Measurements from ENCODE around the gene MAP4K4. TPM values are rescaled to one million over a fixed set of nuclear protein-coding genes. Genes with fewer than 3 reads are reported as not detected.

The MAP4K4 gene
- total and polyA plus RNA-seq, 5 donors from 2014 or later, result 6.7 to 179 (median 14.7) TPM

- Mint-ChIP-seq H3K36me3 (peaks cover 2% of the 10 kb centered on the region), H3K9me3 (peaks cover 0 to 5% (median 2%) of the 10 kb centered on the region in 7 donors), H3K4me1 (peaks cover 0 to 9% (median 4%) of the 10 kb centered on the region in 4 donors), H3K27ac (peak overlapping the region in 1 of 3 donors; percentile 52), H3K4me3 (no peak overlapping the region), H3K27me3 (peaks cover 9% of the 10 kb centered on the region)
- Histone ChIP-seq H3K4me1 (ENCODE audit: control insufficient read depth, insufficient read depth, low read length, poor library complexity, severe bottlenecking) (no peaks in the 10 kb centered on the region), H3K27ac (ENCODE audit: insufficient read depth, low read length, poor library complexity, severe bottlenecking) (no peak overlapping the region), H3K4me3 (ENCODE audit: low read depth, low read length) (no peak overlapping the region), H3K27me3 (ENCODE audit: control insufficient read depth, insufficient read depth, low read length) (no peaks in the 10 kb centered on the region), H3K36me3 (ENCODE audit: control insufficient read depth, insufficient read depth, low read length) (no peaks in the 10 kb centered on the region), H3K9me3 (ENCODE audit: control insufficient read depth in 2 of 2, low read length in 2 of 2) (peaks cover 0 to under 1% of the 10 kb centered on the region in 2 experiments)
- DNase-seq, result no peak
- no peak for ATAC-seq (ENCODE audit: low read depth in 2 of 2)
Measured at GRCh38 chr2:101899871-101900270, 202.4 kb downstream of the MAP4K4 start.

GRCh38 chr2:101900375-101900774 is 202.9 kb downstream of the MAP4K4 start:
- Mint-ChIP-seq H3K4me3 (no peak overlapping the region), H3K4me1 (peaks cover 0 to 9% (median 4%) of the 10 kb centered on the region in 4 donors), H3K27me3 (peaks cover 10% of the 10 kb centered on the region), H3K9me3 (peaks cover 0 to 8% (median 3%) of the 10 kb centered on the region in 7 donors), H3K36me3 (no peaks in the 10 kb centered on the region), H3K27ac (no peak overlapping the region)
- Histone ChIP-seq H3K4me3 (ENCODE audit: low read depth, low read length) (peak overlapping the region; percentile 11), H3K4me1 (ENCODE audit: control insufficient read depth, insufficient read depth, low read length, poor library complexity, severe bottlenecking) (no peaks in the 10 kb centered on the region), H3K27me3 (ENCODE audit: control insufficient read depth, insufficient read depth, low read length) (no peaks in the 10 kb centered on the region), H3K27ac (ENCODE audit: insufficient read depth, low read length, poor library complexity, severe bottlenecking) (no peak overlapping the region), H3K36me3 (ENCODE audit: control insufficient read depth, insufficient read depth, low read length) (no peaks in the 10 kb centered on the region), H3K9me3 (ENCODE audit: control insufficient read depth in 2 of 2, low read length in 2 of 2) (peaks cover 0 to 5% of the 10 kb centered on the region in 2 experiments)
- ATAC-seq (ENCODE audit: low read depth in 2 of 2) (peak in 1 of 2 donors; percentile 14), DNase-seq (no peak)

DNA sequence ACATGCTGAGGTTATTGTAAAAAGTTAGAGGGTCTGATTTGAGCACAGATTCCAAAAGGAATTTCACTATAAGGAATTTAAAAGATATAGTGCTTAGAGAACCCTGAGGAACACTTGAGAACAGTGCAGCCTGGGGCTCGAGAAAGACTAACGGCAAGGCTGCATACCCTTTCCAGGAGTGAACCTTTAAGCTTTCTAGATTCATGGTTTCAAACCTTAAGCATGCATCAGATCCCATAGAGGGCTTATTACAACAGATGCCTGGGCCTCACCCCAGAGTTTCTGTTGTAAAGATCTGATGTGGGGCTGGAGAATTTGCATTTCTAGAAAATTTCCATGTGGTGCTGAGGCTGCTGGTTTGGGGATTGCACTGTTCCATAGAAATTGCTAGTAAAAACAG is 203.7 kb downstream of the MAP4K4 start:
- no peak for ATAC-seq (ENCODE audit: low read depth in 2 of 2)
- H3K36me3 Mint-ChIP-seq, result no peaks in the 10 kb centered on the region
- DNase-seq, result no peak
- Histone ChIP-seq H3K4me1 (ENCODE audit: control insufficient read depth, insufficient read depth, low read length, poor library complexity, severe bottlenecking) (no peaks in the 10 kb centered on the region), H3K27me3 (ENCODE audit: control insufficient read depth, insufficient read depth, low read length) (no peaks in the 10 kb centered on the region), H3K9me3 (ENCODE audit: control insufficient read depth in 2 of 2, low read length in 2 of 2) (peaks cover 8 to 13% of the 10 kb centered on the region in 2 experiments), H3K27ac (ENCODE audit: insufficient read depth, low read length, poor library complexity, severe bottlenecking) (no peak overlapping the region), H3K4me3 (ENCODE audit: low read depth, low read length) (no peak overlapping the region), H3K36me3 (ENCODE audit: control insufficient read depth, insufficient read depth, low read length) (no peaks in the 10 kb centered on the region)
- H3K27me3 Mint-ChIP-seq, result peaks cover 10% of the 10 kb centered on the region
- peaks cover 0 to 9% (median 4%) of the 10 kb centered on the region in 4 donors for H3K4me1 Mint-ChIP-seq
- no peak overlapping the region for H3K4me3 Mint-ChIP-seq
- H3K9me3 Mint-ChIP-seq, result peaks cover 1 to 16% (median 4%) of the 10 kb centered on the region in 7 donors
- no peak overlapping the region for H3K27ac Mint-ChIP-seq

- no peaks in the 10 kb centered on the region for H3K36me3 ChIP-seq (ENCODE audit: control insufficient read depth, insufficient read depth, low read length)
- no peaks in the 10 kb centered on the region for H3K36me3 Mint-ChIP-seq
- no peak overlapping the region for H3K27ac ChIP-seq (ENCODE audit: insufficient read depth, low read length, poor library complexity, severe bottlenecking)
- peaks cover 0 to 9% (median 4%) of the 10 kb centered on the region in 4 donors for H3K4me1 Mint-ChIP-seq
- H3K4me1 ChIP-seq (ENCODE audit: control insufficient read depth, insufficient read depth, low read length, poor library complexity, severe bottlenecking), result no peaks in the 10 kb centered on the region
- no peak overlapping the region for H3K27ac Mint-ChIP-seq
- DNase-seq (no peak), ATAC-seq (ENCODE audit: low read depth in 2 of 2) (no peak)
- H3K9me3 Mint-ChIP-seq, result peaks cover 1 to 17% (median 4%) of the 10 kb centered on the region in 7 donors
- H3K4me3 ChIP-seq (ENCODE audit: low read depth, low read length), result no peak overlapping the region
- peaks cover 10% of the 10 kb centered on the region for H3K27me3 Mint-ChIP-seq
- peaks cover 13 to 15% of the 10 kb centered on the region in 2 experiments for H3K9me3 ChIP-seq (ENCODE audit: control insufficient read depth in 2 of 2, low read length in 2 of 2)
- no peak overlapping the region for H3K4me3 Mint-ChIP-seq
- H3K27me3 ChIP-seq (ENCODE audit: control insufficient read depth, insufficient read depth, low read length), result no peaks in the 10 kb centered on the region
Measured at GRCh38 chr2:101902169-101902568, 204.7 kb downstream of the MAP4K4 start.

DNA sequence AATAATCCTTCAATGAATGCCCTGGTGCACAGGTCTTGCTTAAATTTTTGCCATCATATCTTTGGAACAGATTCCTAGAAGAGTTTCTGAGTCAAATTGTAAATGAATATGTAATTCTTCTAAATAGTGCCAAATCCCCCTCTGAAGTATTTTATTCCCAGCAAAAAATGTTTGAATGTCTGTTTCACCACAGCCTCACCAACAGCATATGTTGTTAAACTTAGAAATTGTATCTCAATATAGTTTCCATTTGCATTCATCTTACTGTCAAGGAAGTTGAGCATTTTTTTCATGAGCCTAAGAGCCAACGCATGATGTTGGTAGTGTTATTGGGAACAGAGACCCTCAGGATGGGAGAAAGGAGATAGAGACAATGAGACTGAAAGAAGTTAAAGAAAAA is 207.4 kb downstream of the MAP4K4 start:
- Histone ChIP-seq H3K36me3 (ENCODE audit: control insufficient read depth, insufficient read depth, low read length) (no peaks in the 10 kb centered on the region), H3K27me3 (ENCODE audit: control insufficient read depth, insufficient read depth, low read length) (peaks cover 2% of the 10 kb centered on the region), H3K4me1 (ENCODE audit: control insufficient read depth, insufficient read depth, low read length, poor library complexity, severe bottlenecking) (no peaks in the 10 kb centered on the region), H3K9me3 (ENCODE audit: control insufficient read depth in 2 of 2, low read length in 2 of 2) (peaks cover 20 to 21% of the 10 kb centered on the region in 2 experiments), H3K4me3 (ENCODE audit: low read depth, low read length) (no peak overlapping the region), H3K27ac (ENCODE audit: insufficient read depth, low read length, poor library complexity, severe bottlenecking) (no peak overlapping the region)
- H3K27ac Mint-ChIP-seq, result no peak overlapping the region
- H3K4me3 Mint-ChIP-seq, result no peak overlapping the region
- H3K4me1 Mint-ChIP-seq, result peaks cover 0 to 7% (median 2%) of the 10 kb centered on the region in 4 donors
- peaks cover 2 to 21% (median 9%) of the 10 kb centered on the region in 7 donors for H3K9me3 Mint-ChIP-seq
- DNase-seq, result no peak
- ATAC-seq (ENCODE audit: low read depth in 2 of 2), result no peak
- peaks cover 10% of the 10 kb centered on the region for H3K27me3 Mint-ChIP-seq
- no peaks in the 10 kb centered on the region for H3K36me3 Mint-ChIP-seq

DNA sequence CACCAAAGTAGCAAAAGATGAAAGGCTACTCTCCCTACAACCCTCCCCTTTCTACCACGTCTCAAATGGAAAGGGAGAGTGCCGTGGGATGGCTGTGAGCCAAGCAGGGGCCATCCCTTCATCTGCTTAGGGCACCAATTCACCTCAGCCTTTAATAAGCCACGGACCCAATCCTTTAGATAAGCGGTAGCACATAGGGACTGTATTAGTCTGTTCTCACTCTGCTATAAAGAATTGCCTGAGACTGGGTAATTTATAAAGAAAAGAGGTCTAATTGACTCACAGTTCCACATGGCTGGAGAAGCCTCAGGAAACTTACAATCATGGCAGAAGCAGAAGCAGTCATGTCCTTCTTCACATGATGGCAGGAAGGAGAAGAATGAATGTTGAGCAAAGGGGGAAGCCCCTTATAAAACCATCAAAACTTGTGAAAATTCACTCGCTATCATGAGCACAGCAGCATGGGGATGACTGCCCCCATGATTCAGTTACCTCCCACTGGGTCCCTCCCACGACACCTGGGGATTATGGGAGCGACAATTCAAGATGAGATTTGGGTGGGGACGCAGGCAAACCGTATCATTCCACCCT is 208.3 kb downstream of the MAP4K4 start:
- H3K36me3 Mint-ChIP-seq, result no peaks in the 10 kb centered on the region
- Histone ChIP-seq H3K36me3 (ENCODE audit: control insufficient read depth, insufficient read depth, low read length) (no peaks in the 10 kb centered on the region), H3K9me3 (ENCODE audit: control insufficient read depth in 2 of 2, low read length in 2 of 2) (peaks cover 20 to 26% of the 10 kb centered on the region in 2 experiments), H3K4me3 (ENCODE audit: low read depth, low read length) (no peak overlapping the region), H3K27me3 (ENCODE audit: control insufficient read depth, insufficient read depth, low read length) (peaks cover 10% of the 10 kb centered on the region), H3K4me1 (ENCODE audit: control insufficient read depth, insufficient read depth, low read length, poor library complexity, severe bottlenecking) (no peaks in the 10 kb centered on the region), H3K27ac (ENCODE audit: insufficient read depth, low read length, poor library complexity, severe bottlenecking) (no peak overlapping the region)
- peaks cover 2 to 30% (median 10%) of the 10 kb centered on the region in 7 donors for H3K9me3 Mint-ChIP-seq
- peaks cover 19% of the 10 kb centered on the region for H3K27me3 Mint-ChIP-seq
- H3K4me1 Mint-ChIP-seq, result no peaks in the 10 kb centered on the region
- no peak overlapping the region for H3K27ac Mint-ChIP-seq
- no peak overlapping the region for H3K4me3 Mint-ChIP-seq
- DNase-seq (no peak), ATAC-seq (ENCODE audit: low read depth in 2 of 2) (no peak)

DNA sequence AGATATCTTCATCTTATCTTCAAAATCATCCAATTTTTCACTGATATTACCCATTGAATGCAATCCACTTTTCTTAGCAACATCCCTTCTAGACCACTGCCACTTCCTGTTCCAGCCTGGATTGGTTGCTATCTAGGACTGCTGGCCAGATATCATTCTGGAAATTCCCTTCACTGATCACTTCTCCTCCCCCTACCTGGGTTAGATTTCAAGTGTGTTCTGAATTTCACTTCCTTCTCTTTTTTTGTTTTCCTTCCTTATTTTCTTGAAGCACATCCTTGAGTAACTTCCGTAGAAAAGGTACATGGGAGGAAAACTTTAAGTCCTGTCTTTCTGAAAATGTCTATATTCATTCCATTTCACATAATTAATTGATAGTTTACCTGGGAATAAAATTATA is 212.3 kb downstream of the MAP4K4 start:
- H3K4me1 ChIP-seq (ENCODE audit: control insufficient read depth, insufficient read depth, low read length, poor library complexity, severe bottlenecking), result no peaks in the 10 kb centered on the region
- no peak overlapping the region for H3K27ac ChIP-seq (ENCODE audit: insufficient read depth, low read length, poor library complexity, severe bottlenecking)
- DNase-seq (no peak), ATAC-seq (ENCODE audit: low read depth in 2 of 2) (no peak)
- H3K4me3 ChIP-seq (ENCODE audit: low read depth, low read length), result no peak overlapping the region
- H3K27me3 ChIP-seq (ENCODE audit: control insufficient read depth, insufficient read depth, low read length), result peaks cover 10% of the 10 kb centered on the region
- Mint-ChIP-seq H3K27ac (no peak overlapping the region), H3K9me3 (peaks cover 0 to 26% (median 11%) of the 10 kb centered on the region in 7 donors), H3K4me3 (no peak overlapping the region), H3K27me3 (peaks cover 23% of the 10 kb centered on the region), H3K4me1 (no peaks in the 10 kb centered on the region), H3K36me3 (no peaks in the 10 kb centered on the region)
- H3K9me3 ChIP-seq (ENCODE audit: control insufficient read depth in 2 of 2, low read length in 2 of 2), result peaks cover 20 to 26% of the 10 kb centered on the region in 2 experiments
- no peaks in the 10 kb centered on the region for H3K36me3 ChIP-seq (ENCODE audit: control insufficient read depth, insufficient read depth, low read length)

DNA sequence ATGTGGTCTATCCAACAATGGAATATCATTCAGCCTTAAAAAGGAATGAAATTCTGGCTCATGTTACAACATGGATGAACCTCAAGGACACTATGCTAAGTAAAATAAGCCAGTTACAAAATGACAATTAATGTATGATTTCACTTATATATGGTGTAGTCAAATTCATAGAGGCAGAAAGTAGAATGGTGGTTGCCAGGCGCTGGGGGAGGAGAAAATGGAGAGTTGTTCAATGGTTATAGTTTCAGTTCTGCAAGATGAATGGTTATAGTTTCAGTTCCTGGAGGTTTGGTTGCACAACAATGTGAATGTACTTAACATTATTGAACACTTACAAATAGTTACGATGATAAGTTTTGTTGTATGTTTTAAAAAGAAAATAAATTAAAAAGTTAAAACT is 215.0 kb downstream of the MAP4K4 start:
- Histone ChIP-seq H3K4me1 (ENCODE audit: control insufficient read depth, insufficient read depth, low read length, poor library complexity, severe bottlenecking) (no peaks in the 10 kb centered on the region), H3K9me3 (ENCODE audit: control insufficient read depth in 2 of 2, low read length in 2 of 2) (peaks cover 5 to 14% of the 10 kb centered on the region in 2 experiments), H3K4me3 (ENCODE audit: low read depth, low read length) (no peak overlapping the region), H3K27ac (ENCODE audit: insufficient read depth, low read length, poor library complexity, severe bottlenecking) (no peak overlapping the region), H3K27me3 (ENCODE audit: control insufficient read depth, insufficient read depth, low read length) (peaks cover 10% of the 10 kb centered on the region), H3K36me3 (ENCODE audit: control insufficient read depth, insufficient read depth, low read length) (no peaks in the 10 kb centered on the region)
- Mint-ChIP-seq H3K27ac (no peak overlapping the region), H3K4me1 (no peaks in the 10 kb centered on the region), H3K27me3 (peaks cover 28% of the 10 kb centered on the region), H3K4me3 (no peak overlapping the region), H3K36me3 (no peaks in the 10 kb centered on the region), H3K9me3 (peaks cover 2 to 15% (median 9%) of the 10 kb centered on the region in 7 donors)
- DNase-seq (peak in 1 of 3 donors; percentile 28), ATAC-seq (ENCODE audit: low read depth in 2 of 2) (no peak)

Data from CD4-positive, CD25-positive, alpha-beta regulatory T cell (primary cell).